ENCODE measurements around the gene SFSWAP.

Gene SFSWAP

GRCh38 chr12:131757111-131757510 lies 46.2 kb downstream of the SFSWAP start:
- Histone ChIP-seq H3K4me3 (replicated peaks; ENCODE audit: low read depth, low read length) (no peak overlapping the region), H3K36me3 (ENCODE audit: control insufficient read depth, insufficient read depth, low read length) (peaks cover 38% of the 10 kb centered on the region), H3K27me3 (replicated peaks; ENCODE audit: control insufficient read depth, insufficient read depth, low read length) (no peaks in the 10 kb centered on the region)
- no peak for DNase-seq (ENCODE audit: extremely low read depth, insufficient read length)
- TF ChIP-seq, protein P1, sequence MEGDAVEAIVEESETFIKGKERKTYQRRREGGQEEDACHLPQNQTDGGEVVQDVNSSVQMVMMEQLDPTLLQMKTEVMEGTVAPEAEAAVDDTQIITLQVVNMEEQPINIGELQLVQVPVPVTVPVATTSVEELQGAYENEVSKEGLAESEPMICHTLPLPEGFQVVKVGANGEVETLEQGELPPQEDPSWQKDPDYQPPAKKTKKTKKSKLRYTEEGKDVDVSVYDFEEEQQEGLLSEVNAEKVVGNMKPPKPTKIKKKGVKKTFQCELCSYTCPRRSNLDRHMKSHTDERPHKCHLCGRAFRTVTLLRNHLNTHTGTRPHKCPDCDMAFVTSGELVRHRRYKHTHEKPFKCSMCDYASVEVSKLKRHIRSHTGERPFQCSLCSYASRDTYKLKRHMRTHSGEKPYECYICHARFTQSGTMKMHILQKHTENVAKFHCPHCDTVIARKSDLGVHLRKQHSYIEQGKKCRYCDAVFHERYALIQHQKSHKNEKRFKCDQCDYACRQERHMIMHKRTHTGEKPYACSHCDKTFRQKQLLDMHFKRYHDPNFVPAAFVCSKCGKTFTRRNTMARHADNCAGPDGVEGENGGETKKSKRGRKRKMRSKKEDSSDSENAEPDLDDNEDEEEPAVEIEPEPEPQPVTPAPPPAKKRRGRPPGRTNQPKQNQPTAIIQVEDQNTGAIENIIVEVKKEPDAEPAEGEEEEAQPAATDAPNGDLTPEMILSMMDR (IDR thresholded peaks at IDR 0.05; ENCODE audit: insufficient read depth, low read length, poor library complexity, severe bottlenecking): no peak

DNA sequence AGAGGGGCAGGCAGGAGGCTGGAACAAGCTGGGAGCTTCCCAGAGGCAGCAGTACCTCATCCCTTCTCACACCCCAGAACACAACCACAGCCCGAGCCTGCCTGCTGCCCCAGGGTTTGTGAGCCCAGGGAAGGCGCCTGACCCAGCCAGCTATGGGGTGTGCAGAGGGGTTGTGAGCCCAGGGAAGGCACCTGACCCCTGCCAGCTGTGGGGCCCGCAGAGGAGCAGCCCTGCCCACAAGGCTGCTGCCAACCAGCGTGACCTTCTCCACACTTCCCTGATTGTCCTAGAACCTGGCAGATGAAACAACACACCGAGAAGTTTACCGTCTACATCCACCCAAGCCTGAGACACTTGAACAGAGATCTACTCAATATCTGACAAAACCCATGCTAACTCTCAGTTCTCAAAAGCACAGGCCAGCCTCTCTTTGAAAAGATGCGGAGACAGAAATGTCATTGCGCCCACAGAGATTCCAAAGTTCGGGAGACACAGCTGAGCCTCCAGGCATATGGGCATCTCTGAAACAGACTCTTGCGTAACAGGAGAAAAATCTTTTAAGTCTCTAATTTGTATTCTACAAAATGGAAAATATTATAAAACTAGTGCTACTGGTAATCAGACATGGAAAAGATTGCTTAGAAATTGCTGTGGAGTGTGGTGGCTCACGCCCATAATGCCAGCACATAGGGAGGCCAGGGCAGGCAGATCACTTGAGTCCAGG lies 47.3 kb downstream of the SFSWAP start:
- H3K36me3 ChIP-seq (ENCODE audit: control insufficient read depth, insufficient read depth, low read length): peaks cover 30% of the 10 kb centered on the region
- TF ChIP-seq, protein P1 (IDR thresholded peaks at IDR 0.05; ENCODE audit: insufficient read depth, low read length, poor library complexity, severe bottlenecking): no peak
- no peak for DNase-seq (ENCODE audit: extremely low read depth, insufficient read length)
- no peak overlapping the region for H3K4me3 ChIP-seq (replicated peaks; ENCODE audit: low read depth, low read length)
- H3K27me3 ChIP-seq (replicated peaks; ENCODE audit: control insufficient read depth, insufficient read depth, low read length): no peaks in the 10 kb centered on the region

DNA sequence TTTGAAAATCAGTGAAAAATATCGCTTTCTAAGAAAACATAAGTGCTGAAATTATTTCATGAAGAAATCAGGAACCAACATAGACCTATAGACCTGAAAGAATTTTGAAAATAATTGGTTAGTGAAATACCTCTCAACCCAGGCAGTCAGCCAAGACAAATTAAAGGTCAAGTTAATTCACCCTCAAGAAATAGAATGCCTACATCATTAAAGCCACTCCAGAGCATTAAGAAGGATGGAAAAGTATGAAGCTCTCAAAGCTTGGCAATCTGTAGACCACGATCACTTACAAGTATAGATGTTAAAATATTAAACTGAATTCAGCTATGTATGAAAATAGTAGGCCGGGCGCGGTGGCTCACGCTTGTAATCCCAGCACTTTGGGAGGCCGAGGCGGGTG lies 48.3 kb downstream of the SFSWAP start:
- peaks cover 25% of the 10 kb centered on the region for H3K36me3 ChIP-seq (ENCODE audit: control insufficient read depth, insufficient read depth, low read length)
- no peak overlapping the region for H3K4me3 ChIP-seq (replicated peaks; ENCODE audit: low read depth, low read length)
- TF ChIP-seq, protein P1 (IDR thresholded peaks at IDR 0.05; ENCODE audit: insufficient read depth, low read length, poor library complexity, severe bottlenecking): no peak
- no peaks in the 10 kb centered on the region for H3K27me3 ChIP-seq (replicated peaks; ENCODE audit: control insufficient read depth, insufficient read depth, low read length)
- no peak for DNase-seq (ENCODE audit: extremely low read depth, insufficient read length)

DNA sequence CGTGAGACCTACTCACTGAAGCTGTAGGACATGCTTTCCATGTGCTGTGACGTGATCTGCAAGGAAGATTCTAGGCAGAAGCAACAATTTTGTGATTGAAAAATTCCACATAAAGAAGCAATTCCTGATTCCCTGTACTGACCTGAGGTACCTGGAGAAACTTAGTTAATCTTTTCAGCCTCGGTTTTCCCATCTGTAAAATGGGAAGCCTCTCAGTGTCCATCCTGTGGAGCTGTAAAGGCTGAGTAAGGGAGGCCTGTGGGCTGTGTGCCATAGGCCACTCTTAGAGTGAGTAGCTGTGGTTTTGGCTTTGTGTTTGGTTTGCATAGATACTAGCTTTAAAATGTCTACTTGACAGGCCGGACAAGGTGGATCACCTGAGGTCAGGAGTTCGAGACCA lies 50.7 kb downstream of the SFSWAP start:
- no peak for DNase-seq (ENCODE audit: extremely low read depth, insufficient read length)
- Histone ChIP-seq H3K36me3 (ENCODE audit: control insufficient read depth, insufficient read depth, low read length) (peaks cover 28% of the 10 kb centered on the region), H3K27me3 (replicated peaks; ENCODE audit: control insufficient read depth, insufficient read depth, low read length) (no peaks in the 10 kb centered on the region), H3K4me3 (replicated peaks; ENCODE audit: low read depth, low read length) (no peak overlapping the region)
- TF ChIP-seq, protein P1 (IDR thresholded peaks at IDR 0.05; ENCODE audit: insufficient read depth, low read length, poor library complexity, severe bottlenecking): no peak

GRCh38 chr12:131764738-131765137 lies 53.8 kb downstream of the SFSWAP start:
- Histone ChIP-seq H3K36me3 (ENCODE audit: control insufficient read depth, insufficient read depth, low read length) (peaks cover 23% of the 10 kb centered on the region), H3K27me3 (replicated peaks; ENCODE audit: control insufficient read depth, insufficient read depth, low read length) (no peaks in the 10 kb centered on the region), H3K4me3 (replicated peaks; ENCODE audit: low read depth, low read length) (no peak overlapping the region)
- DNase-seq (ENCODE audit: extremely low read depth, insufficient read length): no peak
- TF ChIP-seq, protein P1 (IDR thresholded peaks at IDR 0.05; ENCODE audit: insufficient read depth, low read length, poor library complexity, severe bottlenecking): no peak

DNA sequence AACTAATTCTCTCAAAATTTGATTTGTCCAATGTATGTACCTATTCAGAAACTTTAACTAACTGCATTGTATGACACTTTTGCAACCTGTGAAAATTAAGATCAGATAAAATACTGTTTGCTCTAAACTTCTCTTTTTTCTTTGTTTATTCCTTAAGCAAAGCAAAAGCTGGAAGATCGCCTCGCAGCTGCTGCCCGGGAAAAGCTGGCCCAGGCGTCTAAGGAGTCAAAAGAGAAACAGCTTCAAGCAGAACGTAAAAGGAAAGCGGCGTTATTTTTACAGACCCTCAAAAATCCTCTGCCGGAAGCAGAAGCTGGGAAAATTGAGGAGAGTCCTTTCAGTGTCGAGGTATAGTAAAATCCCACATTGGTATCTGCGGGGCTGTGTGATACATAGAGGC lies 55.1 kb downstream of the SFSWAP start:
- H3K27me3 ChIP-seq (replicated peaks; ENCODE audit: control insufficient read depth, insufficient read depth, low read length): no peaks in the 10 kb centered on the region
- no peak for DNase-seq (ENCODE audit: extremely low read depth, insufficient read length)
- no peak overlapping the region for H3K4me3 ChIP-seq (replicated peaks; ENCODE audit: low read depth, low read length)
- TF ChIP-seq, protein P1 (IDR thresholded peaks at IDR 0.05; ENCODE audit: insufficient read depth, low read length, poor library complexity, severe bottlenecking): no peak
- H3K36me3 ChIP-seq (ENCODE audit: control insufficient read depth, insufficient read depth, low read length): peaks cover 23% of the 10 kb centered on the region

Measured in GM06990 (cell line).